NCI-H524 (cell line): ENCODE measurements around the gene OSCAR.

Source experiments
- DNase-seq, 2 experiments: peaks; one replicate each; lab custom pipeline; 2025; lab: John Stamatoyannopoulos, UW

Gene OSCAR

DNA sequence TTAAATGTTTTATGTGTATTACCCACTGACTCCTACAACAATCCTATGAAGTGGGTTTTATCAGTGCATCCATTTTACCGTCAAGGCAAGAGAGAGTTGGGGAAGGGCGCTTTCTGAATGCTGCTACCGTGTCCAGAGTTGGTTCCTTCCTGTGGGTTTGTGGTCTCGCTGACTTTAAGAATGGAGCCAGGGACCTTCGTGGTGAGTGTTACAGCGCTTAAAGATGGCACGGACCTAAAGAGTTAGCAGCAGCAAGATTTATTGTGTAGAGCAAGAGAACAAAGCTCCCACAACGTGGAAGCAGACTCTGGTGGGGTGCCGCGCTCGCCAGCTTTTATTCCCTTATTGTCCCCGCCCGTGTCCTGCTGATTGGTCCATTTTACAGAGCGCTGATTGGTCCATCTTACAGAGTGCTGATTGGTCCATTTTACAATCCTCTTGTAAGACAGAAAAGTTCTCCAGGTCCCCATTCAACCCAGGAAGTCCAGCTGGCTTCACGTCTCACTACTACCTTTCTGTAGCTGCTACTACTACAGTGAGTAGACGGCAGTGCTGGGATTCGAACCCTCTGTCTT lies 6.1 kb downstream of the OSCAR start:
- DNase-seq, result no peak

DNA sequence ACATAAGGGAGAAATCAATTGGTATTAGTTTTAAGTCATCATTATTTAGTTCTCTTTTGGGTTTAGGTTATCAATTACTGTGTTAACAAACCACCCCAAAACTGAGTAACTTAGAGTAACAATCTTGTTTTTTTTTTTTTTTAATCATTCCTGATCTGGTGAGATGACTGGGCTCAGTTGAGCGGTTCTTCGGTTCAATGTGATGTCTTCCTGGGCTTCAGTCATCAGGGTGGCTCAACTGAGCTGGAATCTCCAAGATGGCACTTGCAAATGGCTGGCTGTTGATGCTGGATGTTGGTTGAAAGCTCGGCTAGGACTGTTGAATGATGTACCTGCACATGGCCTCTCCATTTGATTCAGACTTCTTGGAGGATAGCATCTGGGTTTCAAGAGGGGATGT lies 16.2 kb downstream of the OSCAR start:
- DNase-seq, result no peak

- no peak for DNase-seq
These were observed 19.6 kb downstream of the OSCAR start, which contains the start of gene TARM1 for GRCh38 chr19:54081032-54081431. Gene TARM1, minus strand, starts transcription at chr19:54081365. Its CDS starts 25 bp downstream, at chr19:54081340.

DNA sequence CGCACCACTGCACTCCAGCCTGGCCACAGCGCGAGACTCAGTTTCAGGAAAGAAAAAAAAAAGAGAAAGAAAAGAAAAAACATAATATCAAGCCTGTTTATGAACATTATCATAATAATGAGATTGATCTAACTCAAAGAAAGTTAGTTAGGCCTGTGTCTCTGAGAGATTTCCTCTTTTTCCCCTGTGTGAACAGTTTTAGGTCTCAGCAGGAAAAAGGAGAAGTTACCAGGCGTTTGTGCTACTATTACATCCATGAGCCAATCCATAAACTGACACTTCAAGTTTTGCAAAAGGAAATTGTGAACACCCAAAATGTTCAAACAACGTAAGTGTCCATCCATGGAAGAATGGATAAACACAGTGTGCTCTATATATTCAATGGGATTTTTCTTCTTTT lies 23.3 kb downstream of the OSCAR start:
- DNase-seq, result no peak

DNA sequence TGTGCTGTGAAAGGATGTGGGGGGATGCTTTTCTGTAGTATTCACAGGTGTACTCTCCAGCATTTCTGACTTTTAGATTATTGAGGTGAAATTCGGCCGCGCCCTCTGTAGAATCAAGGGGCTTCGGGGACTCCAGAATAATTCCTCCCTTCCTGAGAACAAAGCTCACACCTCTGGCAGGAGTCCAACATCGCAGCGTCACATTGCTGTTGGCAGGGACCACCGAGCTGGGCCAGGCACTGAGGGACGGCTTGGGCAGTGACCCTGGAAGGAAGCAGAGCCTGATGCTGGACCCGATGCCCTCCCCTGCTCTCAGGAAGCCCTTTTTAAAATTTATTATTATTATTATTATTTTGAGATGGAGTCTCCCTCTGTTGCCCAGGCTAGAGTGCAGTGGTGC lies 25.8 kb downstream of the OSCAR start:
- DNase-seq, result no peak

DNA sequence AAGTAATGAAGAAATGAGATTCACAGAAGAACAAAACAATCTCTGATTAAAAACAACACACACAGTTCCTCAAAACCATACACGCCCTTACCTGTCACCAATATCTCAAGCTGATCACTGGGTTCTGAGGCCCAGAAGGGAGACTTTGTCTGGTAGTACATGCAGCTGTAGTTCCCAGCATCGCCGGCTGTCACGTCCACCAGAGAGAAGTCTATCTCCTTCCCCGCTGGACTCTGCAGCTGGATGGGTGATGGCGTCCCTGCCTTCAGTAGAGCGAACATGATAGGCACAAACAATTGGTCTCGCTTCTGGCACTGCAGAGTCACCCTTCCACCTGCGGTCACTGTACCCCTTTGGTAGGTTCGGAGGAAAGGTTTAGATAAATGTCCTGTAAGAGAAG lies 26.8 kb downstream of the OSCAR start:
- DNase-seq, result no peak

- no peak for DNase-seq
These were observed 31.1 kb downstream of the OSCAR start for GRCh38 chr19:54069470-54069869.

- DNase-seq, result no peak
These were observed 37.1 kb downstream of the OSCAR start, which contains the start of gene VSTM1 for GRCh38 chr19:54063350-54064116. Gene VSTM1, minus strand, starts transcription at chr19:54063897. Its CDS starts 120 bp downstream, at chr19:54063777.

GRCh38 chr19:54062643-54063042 lies 38.0 kb downstream of the OSCAR start:
- DNase-seq, result no peak

- no peak for DNase-seq
These were observed 53.0 kb downstream of the OSCAR start for GRCh38 chr19:54047616-54048015.

DNA sequence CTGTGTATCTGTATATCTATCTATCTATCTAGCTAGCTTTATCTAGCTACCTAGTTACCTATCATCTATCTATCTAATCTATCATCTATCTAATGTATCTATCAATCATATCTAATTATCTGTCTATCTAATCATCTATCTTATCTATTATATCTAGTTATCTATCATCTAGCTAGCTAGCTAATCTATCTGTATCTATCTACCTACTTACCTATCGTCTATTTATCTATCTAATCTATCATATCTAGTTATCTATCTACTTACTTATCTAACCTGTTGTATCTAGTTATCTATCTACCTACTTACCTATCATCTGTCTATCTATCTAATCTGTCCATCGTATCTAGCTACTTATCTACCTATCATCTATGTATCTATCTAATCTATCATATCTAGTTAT lies 54.8 kb downstream of the OSCAR start:
- DNase-seq, result no peak
